A673 (cell line): ENCODE data around the gene PCDHGB6. TPM values are rescaled to one million over a fixed set of nuclear protein-coding genes. Genes with fewer than 3 reads are reported as not detected.

ENCODE experiments used
- BruUV-seq: library from RNA; stranded (reverse); fragments of 400-500 nt; replicated peaks from 2 replicates; lab custom pipeline; 2021; lab: Mats Ljungman, UMichigan
- CTCF ChIA-PET: fragments of 300-600 bp; sonication (Branson Sonifier 250); formaldehyde crosslinking; loops from one replicate; lab custom pipeline; 2022; ENCODE audit warnings: antibody characterized with exemption; lab: Charles Lee
- POLR2A ChIA-PET: fragments of 300-600 bp; sonication (Branson Sonifier 250); formaldehyde crosslinking; loops from one replicate; lab custom pipeline; 2022; ENCODE audit warnings: antibody characterized with exemption; ENCODE audit not compliant: low non-redundant PET; lab: Charles Lee
- DNase-seq: peaks from one replicate; pipeline ENCODE4 v3.0.0-alpha.2; 2015; ENCODE audit warnings: low spot score
- H3K27ac ChIP-seq: fragments of 200-600 bp; sonication (generic); 2 replicates; pipeline ENCODE4 v1.5.1; 2016; ENCODE audit warnings: mixed run types, low read depth, mild to moderate bottlenecking, mixed read lengths, antibody characterized with exemption, low read length; ENCODE audit not compliant: poor library complexity, severe bottlenecking
- H3K27me3 ChIP-seq: fragments of 200-600 bp; sonication (generic); replicated peaks from 2 replicates; pipeline ENCODE4 v1.6.1; 2017; ENCODE audit warnings: mixed run types, low read depth, mild to moderate bottlenecking, mixed read lengths, antibody characterized with exemption, low read length; ENCODE audit not compliant: insufficient read depth, poor library complexity
- H3K36me3 ChIP-seq: fragments of 200-600 bp; sonication (generic); 2 replicates; pipeline ENCODE4 v1.6.1; 2016; ENCODE audit warnings: mixed run types, mild to moderate bottlenecking, mixed read lengths, antibody characterized with exemption, low read length; ENCODE audit not compliant: insufficient read depth, poor library complexity, severe bottlenecking
- H3K4me1 ChIP-seq: fragments of 200-600 bp; sonication (generic); 2 replicates; pipeline ENCODE4 v1.6.1; 2017; ENCODE audit warnings: mixed run types, mild to moderate bottlenecking, mixed read lengths, antibody characterized with exemption, low read length; ENCODE audit not compliant: insufficient read depth, poor library complexity, severe bottlenecking
- H3K4me3 ChIP-seq: fragments of 200-600 bp; sonication (generic); 2 replicates; pipeline ENCODE4 v1.5.1; 2016; ENCODE audit warnings: low read depth, mixed run types, mild to moderate bottlenecking, mixed read lengths, low read length; ENCODE audit not compliant: poor library complexity, severe bottlenecking
- H3K9me3 ChIP-seq: fragments of 200-600 bp; sonication (generic); 2 replicates; pipeline ENCODE4 v1.6.1; 2016; ENCODE audit warnings: mixed run types, low read depth, mild to moderate bottlenecking, mixed read lengths, antibody characterized with exemption, low read length; ENCODE audit not compliant: poor library complexity, severe bottlenecking
- CTCF ChIP-seq: fragments of 300-800, 200-600 bp; sonication (generic); conservative IDR thresholded peaks from 2 replicates; pipeline ENCODE4 v1.5.1; 2017; ENCODE audit warnings: low read depth, mild to moderate bottlenecking, antibody characterized with exemption, low read length, moderate library complexity, mixed read lengths
- EZH2 ChIP-seq: fragments of 200-600 bp; sonication (generic); IDR thresholded peaks from 2 replicates; pipeline ENCODE4 v1.6.1; 2017; ENCODE audit warnings: borderline replicate concordance, low read depth, mild to moderate bottlenecking, mixed read lengths, antibody characterized with exemption, low read length; ENCODE audit not compliant: poor library complexity, severe bottlenecking
- intact Hi-C: fragments of 100-400 bp; cut with micrococcal nuclease; formaldehyde crosslinking; loops from one replicate; pipeline ENCODE4 v1.10.0; 2022; ENCODE audit not compliant: unreplicated experiment
- total RNA-seq: library from RNA; stranded (reverse); gene quantifications from 2 replicates; pipeline ENCODE4 v1.2.3, GENCODE V29; 2021

Gene PCDHGB6
- total RNA-seq, 1 experiment from 2014 or later = 4.6 TPM

GRCh38 chr5:141440341-141440740 is 32.5 kb downstream of the PCDHGB6 start:
- no peak overlapping the region for H3K27ac ChIP-seq
- TF ChIP-seq CTCF (no peak), EZH2 (no peak)
- intact Hi-C loops = no loop called here
- ChIA-PET CTCF (no interaction called here), POLR2A (no interaction called here)
- no peaks in the 10 kb centered on the region for H3K4me1 ChIP-seq
- H3K36me3 ChIP-seq = no peaks in the 10 kb centered on the region
- DNase-seq = no peak
- peaks cover 13% of the 10 kb centered on the region for H3K9me3 ChIP-seq
- no TSS peak for BruUV-seq
- H3K27me3 ChIP-seq = no peaks in the 10 kb centered on the region
- H3K4me3 ChIP-seq = no peak overlapping the region

- Histone ChIP-seq H3K9me3 (peaks cover 8% of the 10 kb centered on the region), H3K27me3 (no peaks in the 10 kb centered on the region), H3K4me1 (no peaks in the 10 kb centered on the region), H3K4me3 (no peak overlapping the region), H3K27ac (no peak overlapping the region), H3K36me3 (no peaks in the 10 kb centered on the region)
- TF ChIP-seq EZH2 (no peak), CTCF (no peak)
- DNase-seq = no peak
- BruUV-seq = no TSS peak
- ChIA-PET CTCF (no interaction called here), POLR2A (no interaction called here)
- intact Hi-C loops = no loop called here
These were observed 33.9 kb downstream of the PCDHGB6 start for GRCh38 chr5:141441571-141442170.

Other genes starting within 250 kb of the PCDHGB6 start
- 2.0 and 2.3 TPM in 2 replicates for gene PCDHB7, start 235.4 kb upstream of the PCDHGB6 start, total RNA-seq
- gene PCDHB8, start 230.2 kb upstream of the PCDHGB6 start, total RNA-seq = 7.7 and 8.5 TPM in 2 replicates
- 11.3 and 12.8 TPM in 2 replicates for gene PCDHB16, start 225.6 kb upstream of the PCDHGB6 start, total RNA-seq
- 5.6 and 7.9 TPM in 2 replicates for gene PCDHB9, start 220.9 kb upstream of the PCDHGB6 start, total RNA-seq
- 2.7 and 2.8 TPM in 2 replicates for gene PCDHB10, start 215.7 kb upstream of the PCDHGB6 start, total RNA-seq
- 14.2 and 15.3 TPM in 2 replicates for gene PCDHB11, start 208.4 kb upstream of the PCDHGB6 start, total RNA-seq
- gene PCDHB12, start 199.3 kb upstream of the PCDHGB6 start, total RNA-seq = 5.1 and 6.7 TPM in 2 replicates
- 1.8 and 2.5 TPM in 2 replicates for gene PCDHB13, start 194.1 kb upstream of the PCDHGB6 start, total RNA-seq
- gene PCDHB14, start 184.7 kb upstream of the PCDHGB6 start, total RNA-seq = 6.9 and 7.4 TPM in 2 replicates
- gene PCDHB15, start 162.6 kb upstream of the PCDHGB6 start, total RNA-seq = 1.2 and 2.3 TPM in 2 replicates
- 0.88 and 1.0 TPM in 2 replicates for gene SLC25A2, start 104.0 kb upstream of the PCDHGB6 start, total RNA-seq
- 73.4 and 78.3 TPM in 2 replicates for gene TAF7, start 87.2 kb upstream of the PCDHGB6 start, total RNA-seq
- 2.2 and 2.3 TPM in 2 replicates for gene PCDHGA1, start 77.5 kb upstream of the PCDHGB6 start, total RNA-seq
- gene PCDHGA2, start 69.3 kb upstream of the PCDHGB6 start, total RNA-seq = 1.5 and 1.8 TPM in 2 replicates
- gene PCDHGA3, start 64.2 kb upstream of the PCDHGB6 start, total RNA-seq = 0.85 and 0.97 TPM in 2 replicates
- gene PCDHGB1, start 57.9 kb upstream of the PCDHGB6 start, total RNA-seq = 7.6 TPM in 2 replicates
- 2.9 and 3.5 TPM in 2 replicates for gene PCDHGA4, start 53.0 kb upstream of the PCDHGB6 start, total RNA-seq
- 6.2 and 6.5 TPM in 2 replicates for gene PCDHGB2, start 48.0 kb upstream of the PCDHGB6 start, total RNA-seq
- 2.4 and 2.6 TPM in 2 replicates for gene PCDHGA5, start 43.9 kb upstream of the PCDHGB6 start, total RNA-seq
- 3.3 and 3.4 TPM in 2 replicates for gene PCDHGB3, start 37.8 kb upstream of the PCDHGB6 start, total RNA-seq
- 20.2 and 21.6 TPM in 2 replicates for gene PCDHGA6, start 34.1 kb upstream of the PCDHGB6 start, total RNA-seq
- gene PCDHGA7, start 25.3 kb upstream of the PCDHGB6 start, total RNA-seq = 9.6 and 10.9 TPM in 2 replicates
- 2.5 and 3.3 TPM in 2 replicates for gene PCDHGB4, start 20.3 kb upstream of the PCDHGB6 start, total RNA-seq
- gene PCDHGA8, start 15.4 kb upstream of the PCDHGB6 start, total RNA-seq = 2.2 and 2.6 TPM in 2 replicates
- gene PCDHGB5, start 10.1 kb upstream of the PCDHGB6 start, total RNA-seq = 43.3 and 45.0 TPM in 2 replicates
- gene PCDHGA9, start 5.2 kb upstream of the PCDHGB6 start, total RNA-seq = 5.0 and 6.6 TPM in 2 replicates
- 3.6 TPM in 2 replicates for gene PCDHGA10, start 5.0 kb downstream of the PCDHGB6 start, total RNA-seq
- gene PCDHGB7, start 9.7 kb downstream of the PCDHGB6 start, total RNA-seq = 3.7 and 4.0 TPM in 2 replicates
- 34.9 and 35.5 TPM in 2 replicates for gene PCDHGA11, start 13.0 kb downstream of the PCDHGB6 start, total RNA-seq
- 3.5 and 3.6 TPM in 2 replicates for gene PCDHGA12, start 22.5 kb downstream of the PCDHGB6 start, total RNA-seq
- 103 and 112 TPM in 2 replicates for gene PCDHGC3, start 67.9 kb downstream of the PCDHGB6 start, total RNA-seq
- gene PCDHGC4, start 77.0 kb downstream of the PCDHGB6 start, total RNA-seq = 3.6 and 3.8 TPM in 2 replicates
- 3.4 and 3.6 TPM in 2 replicates for gene PCDHGC5, start 81.1 kb downstream of the PCDHGB6 start, total RNA-seq
- 105 and 109 TPM in 2 replicates for gene DIAPH1, start 211.0 kb downstream of the PCDHGB6 start, total RNA-seq
- 93.1 and 109 TPM in 2 replicates for gene HDAC3, start 228.8 kb downstream of the PCDHGB6 start, total RNA-seq
- 4.7 and 6.6 TPM in 2 replicates for gene RELL2, start 229.0 kb downstream of the PCDHGB6 start, total RNA-seq
- gene FCHSD1, start 243.4 kb downstream of the PCDHGB6 start, total RNA-seq = 2.3 and 3.9 TPM in 2 replicates